ENCODE measurements around the gene ABTB1. TPM values are rescaled to one million over a fixed set of nuclear protein-coding genes. Genes with fewer than 3 reads are reported as not detected.

Gene ABTB1
- total RNA-seq, 1 donor from 2014 or later, result 8.7 TPM

DNA sequence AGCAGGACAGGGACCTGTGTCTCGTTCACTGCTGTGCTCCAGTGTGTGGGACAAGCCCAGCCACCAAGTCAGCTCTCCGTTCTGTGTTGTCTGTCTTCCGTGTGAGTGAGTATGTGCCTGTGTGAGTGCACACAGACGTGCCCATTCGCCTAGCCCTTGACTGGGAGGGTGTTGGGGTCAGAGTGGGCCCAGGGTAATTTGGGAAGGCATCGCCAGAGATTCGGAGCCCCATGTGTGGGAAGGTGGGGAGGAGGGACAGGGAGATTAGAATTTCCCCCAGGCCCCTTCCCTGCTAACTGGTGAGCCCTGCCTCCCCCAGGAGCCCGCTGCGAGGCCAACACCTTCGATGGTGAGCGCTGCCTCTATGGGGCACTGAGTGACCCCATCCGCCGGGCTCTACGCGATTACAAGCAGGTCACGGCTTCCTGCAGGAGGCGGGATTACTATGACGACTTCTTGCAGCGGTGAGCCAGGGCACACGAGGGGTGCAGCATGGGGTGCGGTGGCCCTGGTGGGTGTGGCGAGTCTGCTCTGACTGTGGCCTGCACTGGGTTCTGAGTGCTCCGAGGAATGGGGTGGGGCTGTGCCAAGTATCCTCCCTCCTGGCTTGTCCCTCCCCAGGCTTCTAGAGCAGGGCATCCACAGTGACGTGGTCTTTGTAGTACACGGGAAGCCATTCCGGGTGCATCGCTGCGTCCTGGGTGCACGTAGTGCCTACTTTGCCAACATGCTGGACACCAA, 3.1 kb downstream of the ABTB1 start:
- DNase-seq (ENCODE audit: low spot score), result no peak
- H3K4me1 Mint-ChIP-seq (ENCODE audit: unreplicated experiment), result peaks cover 9% of the 10 kb centered on the region
- H3K36me3 Mint-ChIP-seq (ENCODE audit: low read depth, unreplicated experiment), result peaks cover 5% of the 10 kb centered on the region
- no peaks in the 10 kb centered on the region for H3K9me3 Mint-ChIP-seq (ENCODE audit: unreplicated experiment)
- H3K27me3 Mint-ChIP-seq (ENCODE audit: unreplicated experiment), result peaks cover 10% of the 10 kb centered on the region
- no peak overlapping the region for H3K27ac Mint-ChIP-seq (ENCODE audit: unreplicated experiment)
- peak overlapping the region; percentile 9 for H3K4me3 Mint-ChIP-seq (ENCODE audit: unreplicated experiment)
- TF ChIP-seq, protein P1, sequence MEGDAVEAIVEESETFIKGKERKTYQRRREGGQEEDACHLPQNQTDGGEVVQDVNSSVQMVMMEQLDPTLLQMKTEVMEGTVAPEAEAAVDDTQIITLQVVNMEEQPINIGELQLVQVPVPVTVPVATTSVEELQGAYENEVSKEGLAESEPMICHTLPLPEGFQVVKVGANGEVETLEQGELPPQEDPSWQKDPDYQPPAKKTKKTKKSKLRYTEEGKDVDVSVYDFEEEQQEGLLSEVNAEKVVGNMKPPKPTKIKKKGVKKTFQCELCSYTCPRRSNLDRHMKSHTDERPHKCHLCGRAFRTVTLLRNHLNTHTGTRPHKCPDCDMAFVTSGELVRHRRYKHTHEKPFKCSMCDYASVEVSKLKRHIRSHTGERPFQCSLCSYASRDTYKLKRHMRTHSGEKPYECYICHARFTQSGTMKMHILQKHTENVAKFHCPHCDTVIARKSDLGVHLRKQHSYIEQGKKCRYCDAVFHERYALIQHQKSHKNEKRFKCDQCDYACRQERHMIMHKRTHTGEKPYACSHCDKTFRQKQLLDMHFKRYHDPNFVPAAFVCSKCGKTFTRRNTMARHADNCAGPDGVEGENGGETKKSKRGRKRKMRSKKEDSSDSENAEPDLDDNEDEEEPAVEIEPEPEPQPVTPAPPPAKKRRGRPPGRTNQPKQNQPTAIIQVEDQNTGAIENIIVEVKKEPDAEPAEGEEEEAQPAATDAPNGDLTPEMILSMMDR (IDR thresholded peaks at IDR 0.05; ENCODE audit: unreplicated experiment), result no peak

DNA sequence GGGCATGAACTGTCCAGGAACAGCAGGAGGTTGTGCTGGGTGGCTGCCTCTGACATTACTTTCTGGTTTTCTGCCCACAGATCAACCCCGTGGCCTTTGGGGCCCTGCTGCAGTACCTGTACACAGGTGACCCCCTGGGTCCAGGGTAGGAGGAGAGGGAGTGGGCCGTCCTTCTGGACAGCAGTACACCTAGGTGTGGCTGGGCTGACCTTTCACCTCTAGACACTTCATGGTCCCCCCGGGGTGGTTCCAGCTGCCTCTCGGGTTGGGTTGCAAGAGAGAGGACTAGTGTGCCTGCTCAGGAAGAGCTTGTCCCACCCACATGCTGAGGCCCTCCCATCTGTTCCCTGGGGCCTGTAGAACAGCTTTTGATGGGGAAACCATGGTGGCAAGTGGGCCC, 3.7 kb downstream of the ABTB1 start:
- TF ChIP-seq, protein P1 (IDR thresholded peaks at IDR 0.05; ENCODE audit: unreplicated experiment), result no peak
- no peak for DNase-seq (ENCODE audit: low spot score)
- H3K4me3 Mint-ChIP-seq (ENCODE audit: unreplicated experiment), result no peak overlapping the region

GRCh38 chr3:127676921-127677351, 4.2 kb downstream of the ABTB1 start:
- H3K27ac Mint-ChIP-seq (ENCODE audit: unreplicated experiment), result no peak overlapping the region
- peaks cover 5% of the 10 kb centered on the region for H3K36me3 Mint-ChIP-seq (ENCODE audit: low read depth, unreplicated experiment)
- H3K4me1 Mint-ChIP-seq (ENCODE audit: unreplicated experiment), result peaks cover 9% of the 10 kb centered on the region
- no peak overlapping the region for H3K4me3 Mint-ChIP-seq (ENCODE audit: unreplicated experiment)
- peaks cover 10% of the 10 kb centered on the region for H3K27me3 Mint-ChIP-seq (ENCODE audit: unreplicated experiment)
- H3K9me3 Mint-ChIP-seq (ENCODE audit: unreplicated experiment), result no peaks in the 10 kb centered on the region
- TF ChIP-seq, protein P1 (IDR thresholded peaks at IDR 0.05; ENCODE audit: unreplicated experiment), result no peak
- DNase-seq (ENCODE audit: low spot score), result no peak

More for the DNA sequence above, 3.7 kb downstream of the ABTB1 start:
- Mint-ChIP-seq H3K4me1 (ENCODE audit: unreplicated experiment) (peaks cover 9% of the 10 kb centered on the region), H3K36me3 (ENCODE audit: low read depth, unreplicated experiment) (peaks cover 5% of the 10 kb centered on the region), H3K9me3 (ENCODE audit: unreplicated experiment) (no peaks in the 10 kb centered on the region), H3K27me3 (ENCODE audit: unreplicated experiment) (peaks cover 10% of the 10 kb centered on the region), H3K27ac (ENCODE audit: unreplicated experiment) (no peak overlapping the region)

GRCh38 chr3:127677541-127678314, 5.0 kb downstream of the ABTB1 start:
- DNase-seq (ENCODE audit: low spot score), result no peak

More at GRCh38 chr3:127677541-127678314, 5.0 kb downstream of the ABTB1 start:
- TF ChIP-seq, protein P1 (IDR thresholded peaks at IDR 0.05; ENCODE audit: unreplicated experiment), result no peak
- Mint-ChIP-seq H3K4me1 (ENCODE audit: unreplicated experiment) (peaks cover 9% of the 10 kb centered on the region), H3K9me3 (ENCODE audit: unreplicated experiment) (no peaks in the 10 kb centered on the region), H3K36me3 (ENCODE audit: low read depth, unreplicated experiment) (peaks cover 5% of the 10 kb centered on the region), H3K27ac (ENCODE audit: unreplicated experiment) (no peak overlapping the region), H3K4me3 (ENCODE audit: unreplicated experiment) (no peak overlapping the region), H3K27me3 (ENCODE audit: unreplicated experiment) (peaks cover 10% of the 10 kb centered on the region)

Measured in endothelial cell (in vitro differentiated cells).